ENCODE results near the gene ZC3H7A. TPM values are rescaled to one million over a fixed set of nuclear protein-coding genes. Genes with fewer than 3 reads are reported as not detected.

The ZC3H7A gene
- total and polyA plus RNA-seq, 2 of the 13 experiments (the other 11 are each of a cell fraction or from before 2014, with no cell fraction given), result 29.2 to 36.8 TPM

DNA sequence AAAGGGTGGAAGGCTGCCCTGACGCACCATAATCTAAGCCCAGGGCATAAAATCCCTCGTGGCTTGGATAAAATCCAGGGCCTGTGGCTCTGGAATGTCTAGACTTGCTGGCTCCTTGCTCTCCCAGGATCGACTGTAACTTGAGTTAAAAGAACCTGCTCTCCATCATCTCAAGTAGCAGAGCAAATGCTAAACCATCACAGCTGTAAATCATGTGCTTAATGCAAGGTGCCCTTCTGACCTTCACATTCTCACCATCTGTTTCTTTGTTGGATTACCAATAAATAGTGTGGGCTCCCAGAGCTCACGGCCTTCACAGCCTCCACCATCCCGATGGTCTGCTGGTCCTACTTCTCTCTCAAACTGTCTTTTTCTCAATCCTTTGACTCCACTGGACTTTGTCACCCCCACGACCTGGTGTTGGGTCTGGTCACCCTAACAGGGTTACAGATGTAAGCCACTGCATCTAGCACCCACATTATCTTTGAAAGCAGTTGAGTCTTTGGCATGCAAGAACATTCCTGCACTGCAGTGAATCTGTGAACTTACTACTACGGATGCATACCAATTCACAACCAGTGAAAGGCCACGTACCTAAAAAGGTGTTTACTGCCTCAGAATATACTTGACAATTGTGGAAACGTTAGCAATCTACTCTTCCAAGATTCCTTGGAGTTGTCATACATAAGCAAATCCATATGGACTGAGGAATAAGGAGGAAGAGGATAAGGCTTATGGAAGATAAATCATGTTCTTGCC, 39.0 kb upstream of the ZC3H7A start (continued):
- TF ChIP-seq ZC3H4 (CRISPR knock-in tag; IDR thresholded peaks at IDR 0.05; ENCODE audit: borderline replicate concordance) (peak; percentile 46; the same call in 1 of the 2 replicates), IRF2 (CRISPR knock-in tag; IDR thresholded peaks at IDR 0.05) (peak; percentile 31; the same call in 1 of the 2 replicates), ZNF562 (CRISPR knock-in tag; IDR thresholded peaks at IDR 0.05; ENCODE audit: borderline replicate concordance) (peak; percentile 53; the same call in 1 of the 2 replicates), PAWR (CRISPR knock-in tag; IDR thresholded peaks at IDR 0.05; ENCODE audit: borderline replicate concordance) (no peak), ZNF121 (CRISPR knock-in tag; IDR thresholded peaks at IDR 0.05) (no peak), MATR3 (CRISPR knock-in tag; IDR thresholded peaks at IDR 0.05) (no peak), ZFY (CRISPR knock-in tag; IDR thresholded peaks at IDR 0.05) (peak; percentile 10; the same call in 1 of the 2 replicates), AGO2 (optimal IDR thresholded peaks at IDR 0.05; ENCODE audit: low read depth, low read length) (peak; percentile 85), SSRP1 (CRISPR knock-in tag; IDR thresholded peaks at IDR 0.05) (peak; percentile 64; the same call in 1 of the 2 replicates), HOXA9 (CRISPR knock-in tag; IDR thresholded peaks at IDR 0.05; ENCODE audit: borderline replicate concordance) (peak; percentile 61; the same call in 1 of the 2 replicates)
- TF ChIP-seq, protein P1, sequence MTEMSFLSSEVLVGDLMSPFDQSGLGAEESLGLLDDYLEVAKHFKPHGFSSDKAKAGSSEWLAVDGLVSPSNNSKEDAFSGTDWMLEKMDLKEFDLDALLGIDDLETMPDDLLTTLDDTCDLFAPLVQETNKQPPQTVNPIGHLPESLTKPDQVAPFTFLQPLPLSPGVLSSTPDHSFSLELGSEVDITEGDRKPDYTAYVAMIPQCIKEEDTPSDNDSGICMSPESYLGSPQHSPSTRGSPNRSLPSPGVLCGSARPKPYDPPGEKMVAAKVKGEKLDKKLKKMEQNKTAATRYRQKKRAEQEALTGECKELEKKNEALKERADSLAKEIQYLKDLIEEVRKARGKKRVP (CRISPR knock-in tag; IDR thresholded peaks at IDR 0.05), result peak in 1 of 2 experiments; percentile 59; a peak in 2 of 4 replicates
- TF ChIP-seq, protein P2, sequence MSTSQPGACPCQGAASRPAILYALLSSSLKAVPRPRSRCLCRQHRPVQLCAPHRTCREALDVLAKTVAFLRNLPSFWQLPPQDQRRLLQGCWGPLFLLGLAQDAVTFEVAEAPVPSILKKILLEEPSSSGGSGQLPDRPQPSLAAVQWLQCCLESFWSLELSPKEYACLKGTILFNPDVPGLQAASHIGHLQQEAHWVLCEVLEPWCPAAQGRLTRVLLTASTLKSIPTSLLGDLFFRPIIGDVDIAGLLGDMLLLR (CRISPR knock-in tag; IDR thresholded peaks at IDR 0.05), result 0 out of 2 replicates have a peak, but pooled peaks have one; percentile 41
- TF ChIP-seq, protein P3, sequence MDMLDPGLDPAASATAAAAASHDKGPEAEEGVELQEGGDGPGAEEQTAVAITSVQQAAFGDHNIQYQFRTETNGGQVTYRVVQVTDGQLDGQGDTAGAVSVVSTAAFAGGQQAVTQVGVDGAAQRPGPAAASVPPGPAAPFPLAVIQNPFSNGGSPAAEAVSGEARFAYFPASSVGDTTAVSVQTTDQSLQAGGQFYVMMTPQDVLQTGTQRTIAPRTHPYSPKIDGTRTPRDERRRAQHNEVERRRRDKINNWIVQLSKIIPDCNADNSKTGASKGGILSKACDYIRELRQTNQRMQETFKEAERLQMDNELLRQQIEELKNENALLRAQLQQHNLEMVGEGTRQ (IDR thresholded peaks at IDR 0.05; ENCODE audit: low read depth, low read length), result no peak
- TF ChIP-seq, protein P3 (CRISPR knock-in tag; IDR thresholded peaks at IDR 0.05; ENCODE audit: borderline replicate concordance), result no peak
- TF ChIP-seq, protein P4, sequence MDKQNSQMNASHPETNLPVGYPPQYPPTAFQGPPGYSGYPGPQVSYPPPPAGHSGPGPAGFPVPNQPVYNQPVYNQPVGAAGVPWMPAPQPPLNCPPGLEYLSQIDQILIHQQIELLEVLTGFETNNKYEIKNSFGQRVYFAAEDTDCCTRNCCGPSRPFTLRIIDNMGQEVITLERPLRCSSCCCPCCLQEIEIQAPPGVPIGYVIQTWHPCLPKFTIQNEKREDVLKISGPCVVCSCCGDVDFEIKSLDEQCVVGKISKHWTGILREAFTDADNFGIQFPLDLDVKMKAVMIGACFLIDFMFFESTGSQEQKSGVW (CRISPR knock-in tag; IDR thresholded peaks at IDR 0.05; ENCODE audit: borderline replicate concordance), result 0 out of 2 replicates have a peak, but pooled peaks have one; percentile 49
- TF ChIP-seq, protein P5, sequence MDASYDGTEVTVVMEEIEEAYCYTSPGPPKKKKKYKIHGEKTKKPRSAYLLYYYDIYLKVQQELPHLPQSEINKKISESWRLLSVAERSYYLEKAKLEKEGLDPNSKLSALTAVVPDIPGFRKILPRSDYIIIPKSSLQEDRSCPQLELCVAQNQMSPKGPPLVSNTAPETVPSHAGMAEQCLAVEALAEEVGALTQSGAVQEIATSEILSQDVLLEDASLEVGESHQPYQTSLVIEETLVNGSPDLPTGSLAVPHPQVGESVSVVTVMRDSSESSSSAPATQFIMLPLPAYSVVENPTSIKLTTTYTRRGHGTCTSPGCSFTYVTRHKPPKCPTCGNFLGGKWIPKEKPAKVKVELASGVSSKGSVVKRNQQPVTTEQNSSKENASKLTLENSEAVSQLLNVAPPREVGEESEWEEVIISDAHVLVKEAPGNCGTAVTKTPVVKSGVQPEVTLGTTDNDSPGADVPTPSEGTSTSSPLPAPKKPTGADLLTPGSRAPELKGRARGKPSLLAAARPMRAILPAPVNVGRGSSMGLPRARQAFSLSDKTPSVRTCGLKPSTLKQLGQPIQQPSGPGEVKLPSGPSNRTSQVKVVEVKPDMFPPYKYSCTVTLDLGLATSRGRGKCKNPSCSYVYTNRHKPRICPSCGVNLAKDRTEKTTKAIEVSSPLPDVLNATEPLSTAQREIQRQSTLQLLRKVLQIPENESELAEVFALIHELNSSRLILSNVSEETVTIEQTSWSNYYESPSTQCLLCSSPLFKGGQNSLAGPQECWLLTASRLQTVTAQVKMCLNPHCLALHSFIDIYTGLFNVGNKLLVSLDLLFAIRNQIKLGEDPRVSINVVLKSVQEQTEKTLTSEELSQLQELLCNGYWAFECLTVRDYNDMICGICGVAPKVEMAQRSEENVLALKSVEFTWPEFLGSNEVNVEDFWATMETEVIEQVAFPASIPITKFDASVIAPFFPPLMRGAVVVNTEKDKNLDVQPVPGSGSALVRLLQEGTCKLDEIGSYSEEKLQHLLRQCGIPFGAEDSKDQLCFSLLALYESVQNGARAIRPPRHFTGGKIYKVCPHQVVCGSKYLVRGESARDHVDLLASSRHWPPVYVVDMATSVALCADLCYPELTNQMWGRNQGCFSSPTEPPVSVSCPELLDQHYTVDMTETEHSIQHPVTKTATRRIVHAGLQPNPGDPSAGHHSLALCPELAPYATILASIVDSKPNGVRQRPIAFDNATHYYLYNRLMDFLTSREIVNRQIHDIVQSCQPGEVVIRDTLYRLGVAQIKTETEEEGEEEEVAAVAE (CRISPR knock-in tag; IDR thresholded peaks at IDR 0.05; ENCODE audit: borderline replicate concordance), result peak; percentile 52; the same call in 1 of the 2 replicates

Measured in HepG2 (cell line).